HFFc6 (cell line): Measurements from ENCODE around the gene RANBP17. TPM values are rescaled to one million over a fixed set of nuclear protein-coding genes. Genes with fewer than 3 reads are reported as not detected.
"Not testable (repeated sequence)": the region's sequence is repeated elsewhere in the genome, so short reads cannot be mapped to it uniquely, and the experiment has no call there.

Source experiments
- DNase-seq: peaks from one replicate; pipeline ENCODE4 v3.0.0-alpha.2; 2018
- H3K27ac Mint-ChIP-seq: 2 replicates; pipeline ENCODE4 v1.8.0; 2020; ENCODE audit warnings: mild to moderate bottlenecking, mixed read lengths
- H3K27me3 Mint-ChIP-seq: 2 replicates; pipeline ENCODE4 v1.8.0; 2021; ENCODE audit warnings: mild to moderate bottlenecking, moderate library complexity, mixed read lengths; ENCODE audit not compliant: insufficient read depth
- H3K36me3 Mint-ChIP-seq: 2 replicates; pipeline ENCODE4 v1.8.0; 2021; ENCODE audit warnings: low read depth, mixed read lengths
- H3K4me1 Mint-ChIP-seq: 2 replicates; pipeline ENCODE4 v1.8.0; 2020; ENCODE audit warnings: low read depth, mixed read lengths
- H3K4me3 Mint-ChIP-seq: 2 replicates; pipeline ENCODE4 v1.8.0; 2020; ENCODE audit warnings: mild to moderate bottlenecking, moderate library complexity, mixed read lengths
- H3K9me3 Mint-ChIP-seq: 2 replicates; pipeline ENCODE4 v1.8.0; 2020; ENCODE audit warnings: mild to moderate bottlenecking, mixed read lengths
- total RNA-seq, 6 experiments: library from RNA; stranded (reverse); fragmentation: NEBNext Ultra II Directional; extraction: Animal tissue kit (Norgen Biotek cat#: 25700); gene quantifications; 2 replicates in 1 of 6; 3 replicates in 5 of 6; pipeline ENCODE4 v1.2.3, GENCODE V29; 2021
- TF ChIP-seq, protein P1 (sequence below): fragments of 200-600 bp; sonication (generic); IDR thresholded peaks from 2 replicates; pipeline ENCODE4 v1.5.0; 2021; ENCODE audit warnings: antibody characterized with exemption, mild to moderate bottlenecking

The RANBP17 gene
- total RNA-seq, 6 experiments from 2014 or later, result 3.3 to 7.2 (median 4.9) TPM

- TF ChIP-seq, protein P1, sequence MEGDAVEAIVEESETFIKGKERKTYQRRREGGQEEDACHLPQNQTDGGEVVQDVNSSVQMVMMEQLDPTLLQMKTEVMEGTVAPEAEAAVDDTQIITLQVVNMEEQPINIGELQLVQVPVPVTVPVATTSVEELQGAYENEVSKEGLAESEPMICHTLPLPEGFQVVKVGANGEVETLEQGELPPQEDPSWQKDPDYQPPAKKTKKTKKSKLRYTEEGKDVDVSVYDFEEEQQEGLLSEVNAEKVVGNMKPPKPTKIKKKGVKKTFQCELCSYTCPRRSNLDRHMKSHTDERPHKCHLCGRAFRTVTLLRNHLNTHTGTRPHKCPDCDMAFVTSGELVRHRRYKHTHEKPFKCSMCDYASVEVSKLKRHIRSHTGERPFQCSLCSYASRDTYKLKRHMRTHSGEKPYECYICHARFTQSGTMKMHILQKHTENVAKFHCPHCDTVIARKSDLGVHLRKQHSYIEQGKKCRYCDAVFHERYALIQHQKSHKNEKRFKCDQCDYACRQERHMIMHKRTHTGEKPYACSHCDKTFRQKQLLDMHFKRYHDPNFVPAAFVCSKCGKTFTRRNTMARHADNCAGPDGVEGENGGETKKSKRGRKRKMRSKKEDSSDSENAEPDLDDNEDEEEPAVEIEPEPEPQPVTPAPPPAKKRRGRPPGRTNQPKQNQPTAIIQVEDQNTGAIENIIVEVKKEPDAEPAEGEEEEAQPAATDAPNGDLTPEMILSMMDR, result no peak
- peak; percentile 24 for DNase-seq
- Mint-ChIP-seq H3K27ac (peak overlapping the region; percentile 12; the same call in 1 of the 2 replicates), H3K36me3 (peaks cover 14% of the 10 kb centered on the region), H3K27me3 (no peaks in the 10 kb centered on the region; the same call in 1 of the 2 replicates), H3K9me3 (peaks cover 27% of the 10 kb centered on the region), H3K4me3 (peak overlapping the region; percentile 83; the same call in 1 of the 2 replicates), H3K4me1 (peaks cover 20% of the 10 kb centered on the region)
Measured at GRCh38 chr5:170863646-170864045, 1.8 kb downstream of the RANBP17 start.

DNA sequence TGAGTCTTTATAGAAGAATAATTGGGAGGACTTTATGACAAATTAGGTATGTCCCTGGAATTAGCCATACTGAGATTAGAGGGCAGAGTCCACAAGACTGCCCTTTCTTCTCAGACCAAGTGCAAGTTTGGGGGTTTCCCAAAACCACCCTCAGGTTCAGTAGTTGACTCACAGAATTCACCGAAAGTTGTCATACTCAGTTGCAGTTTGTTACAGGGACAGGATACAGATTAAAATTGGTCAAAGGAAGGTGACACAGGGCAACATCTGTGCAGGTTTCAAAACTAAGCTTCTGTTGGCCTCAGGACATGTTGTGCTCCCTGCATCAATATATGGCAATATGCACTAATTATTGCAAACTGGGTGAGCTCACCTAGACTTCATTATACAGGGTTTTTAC is 3.8 kb downstream of the RANBP17 start:
- Mint-ChIP-seq H3K9me3 (peaks cover 10% of the 10 kb centered on the region), H3K27ac (no peak overlapping the region), H3K36me3 (peaks cover 11% of the 10 kb centered on the region), H3K4me1 (peaks cover 20% of the 10 kb centered on the region), H3K4me3 (no peak overlapping the region), H3K27me3 (no peaks in the 10 kb centered on the region; the same call in 1 of the 2 replicates)
- TF ChIP-seq, protein P1, result no peak
- no peak for DNase-seq

DNA sequence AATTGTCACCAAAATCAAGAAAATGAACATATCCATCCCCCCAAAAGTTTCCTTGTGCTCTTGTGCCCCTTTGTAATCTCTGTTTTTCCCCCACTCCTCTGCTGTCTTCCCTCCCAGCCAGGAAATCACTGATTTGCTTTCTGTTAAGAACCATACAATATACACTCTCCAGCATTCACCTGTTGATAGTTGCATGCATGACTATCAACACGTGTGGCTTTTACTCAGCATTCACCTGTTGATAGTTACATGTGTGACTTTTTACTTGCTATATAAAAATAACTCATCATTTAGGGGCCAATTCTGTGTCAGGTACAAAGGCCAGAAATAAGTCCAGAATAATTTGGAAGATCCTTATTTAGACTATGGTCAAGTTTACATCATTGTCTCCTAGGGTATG is 6.0 kb downstream of the RANBP17 start:
- Mint-ChIP-seq H3K27me3 (no peaks in the 10 kb centered on the region), H3K9me3 (peaks cover 11% of the 10 kb centered on the region), H3K27ac (no peak overlapping the region), H3K4me3 (no peak overlapping the region), H3K4me1 (peaks cover 16% of the 10 kb centered on the region), H3K36me3 (peaks cover 18% of the 10 kb centered on the region)
- DNase-seq, result no peak
- TF ChIP-seq, protein P1, result no peak

GRCh38 chr5:170870390-170870789 is 8.6 kb downstream of the RANBP17 start:
- H3K27me3 Mint-ChIP-seq, H3K4me1 Mint-ChIP-seq, DNase-seq, H3K4me3 Mint-ChIP-seq, H3K27ac Mint-ChIP-seq: not testable (repeated sequence)
- H3K36me3 Mint-ChIP-seq, result peaks cover 40% of the 10 kb centered on the region
- peaks cover 27% of the 10 kb centered on the region for H3K9me3 Mint-ChIP-seq

DNA sequence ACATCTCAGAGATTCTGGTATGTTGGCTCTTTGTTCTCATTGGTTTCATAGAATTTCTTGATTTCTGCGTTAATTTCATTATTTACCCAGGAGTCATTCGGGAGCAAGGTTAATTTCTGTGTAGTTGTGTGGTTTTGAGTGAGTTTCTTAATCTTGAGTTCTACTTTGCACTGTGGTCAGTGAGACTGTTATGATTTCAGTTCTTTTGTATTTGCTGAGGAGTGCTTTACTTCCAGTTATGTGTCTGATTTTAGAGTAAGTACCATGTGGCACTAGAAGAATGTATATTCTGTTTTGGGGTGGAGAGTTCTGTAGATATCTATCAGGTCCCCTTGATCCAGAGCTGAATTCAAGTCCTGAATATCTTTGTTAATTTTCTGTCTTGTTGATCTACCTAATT is 12.2 kb downstream of the RANBP17 start:
- DNase-seq, result no peak
- H3K27me3 Mint-ChIP-seq, result no peaks in the 10 kb centered on the region
- peaks cover 27% of the 10 kb centered on the region for H3K9me3 Mint-ChIP-seq
- no peak overlapping the region for H3K27ac Mint-ChIP-seq
- TF ChIP-seq, protein P1, result no peak
- H3K4me1 Mint-ChIP-seq, result peaks cover 17% of the 10 kb centered on the region
- peaks cover 40% of the 10 kb centered on the region for H3K36me3 Mint-ChIP-seq
- H3K4me3 Mint-ChIP-seq, result no peak overlapping the region

DNA sequence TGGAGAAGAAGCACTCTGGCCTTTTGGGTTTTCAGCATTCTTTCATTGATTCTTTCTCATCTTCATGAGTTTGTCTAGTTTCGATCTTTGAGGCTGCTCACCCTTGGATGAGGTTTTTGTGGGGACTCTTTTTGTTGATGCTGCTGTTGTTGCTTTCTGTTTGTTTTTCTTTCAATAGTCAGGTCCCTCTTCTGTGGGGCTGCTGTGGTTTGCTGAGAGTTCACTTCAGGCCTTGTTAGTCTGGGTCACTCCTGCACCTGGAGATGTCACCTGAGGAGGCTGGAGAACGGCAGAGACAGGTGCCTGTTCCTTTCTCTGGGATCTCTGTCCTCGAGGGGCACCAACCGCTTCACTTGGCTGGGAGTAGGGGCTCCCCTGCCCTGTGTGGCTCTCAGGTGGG is 14.0 kb downstream of the RANBP17 start:
- no peak for DNase-seq
- Mint-ChIP-seq H3K27me3 (no peaks in the 10 kb centered on the region), H3K36me3 (peaks cover 42% of the 10 kb centered on the region), H3K27ac (no peak overlapping the region), H3K9me3 (peaks cover 27% of the 10 kb centered on the region), H3K4me3 (no peak overlapping the region), H3K4me1 (peaks cover 25% of the 10 kb centered on the region)
- TF ChIP-seq, protein P1, result no peak
